GM18499 (cell line): ENCODE measurements around the gene SMIM14.
"Not testable (repeated sequence)": the region's sequence is repeated elsewhere in the genome, so short reads cannot be mapped to it uniquely, and the experiment has no call there.

Source experiments
- ATAC-seq: cut with Tn5 transposase; IDR thresholded peaks from one replicate; pipeline ENCODE4 v1.9.1; 2021; ENCODE audit warnings: moderate number of reproducible peaks; ENCODE audit not compliant: insufficient read depth, unreplicated experiment

Gene SMIM14

GRCh38 chr4:39638354-39639239, at the start of gene SMIM14:
Gene SMIM14 (minus strand): TSS chr4:39638865. CDS start chr4:39605145, 33,720 bp downstream.
- ATAC-seq = peak; percentile 35

DNA sequence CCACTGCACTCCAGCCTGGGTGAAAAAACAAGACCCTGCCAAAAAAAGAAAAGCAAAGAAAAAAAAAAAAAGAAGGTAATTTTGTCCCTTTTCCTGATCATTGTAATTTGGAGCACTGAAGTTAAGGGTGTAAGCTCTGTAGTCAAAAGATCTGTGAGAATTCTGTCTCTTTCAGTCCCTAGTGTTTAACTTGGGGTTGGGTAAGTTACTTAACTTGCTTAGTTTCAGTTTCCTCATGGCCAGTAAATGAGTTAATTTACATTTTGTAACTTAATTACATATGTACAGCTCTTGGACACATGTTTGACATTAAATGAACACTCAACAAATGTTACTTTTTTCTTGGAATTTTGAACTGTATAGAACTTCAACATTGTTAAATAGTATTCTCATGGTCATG, 48.3 kb upstream of the SMIM14 start:
- no peak for ATAC-seq

DNA sequence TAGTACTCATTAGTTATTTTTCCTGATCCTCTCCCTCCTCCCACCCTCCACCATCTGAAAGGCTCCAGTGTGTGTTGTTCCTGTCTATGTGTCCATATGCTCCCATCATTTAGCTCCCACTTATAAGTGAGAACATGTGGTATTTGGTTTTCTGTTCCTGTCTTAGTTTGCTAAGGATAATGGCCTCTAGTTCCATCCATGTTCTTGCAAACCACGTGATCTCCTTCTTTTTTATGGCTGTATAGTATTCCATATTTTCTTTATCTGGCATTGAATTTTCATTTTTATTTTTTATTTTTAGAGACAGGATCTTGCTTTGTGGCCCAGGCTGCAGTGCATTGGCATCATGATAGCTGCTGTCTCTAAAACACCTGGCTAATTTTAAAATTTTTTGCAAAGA, 47.3 kb upstream of the SMIM14 start:
- ATAC-seq = no peak

GRCh38 chr4:39682138-39682537, 43.5 kb upstream of the SMIM14 start:
- peak; percentile 78 for ATAC-seq

DNA sequence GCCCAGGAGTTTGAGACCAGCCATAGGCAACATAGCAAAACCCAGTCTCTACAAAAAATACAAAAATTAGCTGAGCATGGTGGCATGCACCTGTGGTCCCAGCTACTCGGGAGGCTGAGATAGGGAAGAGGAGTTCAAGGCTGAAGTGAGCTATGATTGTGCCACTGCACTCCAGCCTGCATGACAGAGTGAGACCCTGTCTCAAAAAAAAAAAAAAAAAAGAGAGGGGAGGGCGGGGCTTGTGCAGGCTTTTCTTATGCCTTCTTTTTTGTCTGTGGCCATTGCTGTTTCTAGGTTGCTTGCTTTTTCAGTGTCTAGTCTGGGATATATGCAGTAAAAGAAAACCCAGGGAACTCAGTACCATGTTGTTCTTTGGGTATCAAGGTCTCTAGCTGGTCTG, 42.3 kb upstream of the SMIM14 start:
- not testable (repeated sequence) for ATAC-seq

- not testable (repeated sequence) for ATAC-seq
Observed at GRCh38 chr4:39675681-39676080, 37.0 kb upstream of the SMIM14 start.

DNA sequence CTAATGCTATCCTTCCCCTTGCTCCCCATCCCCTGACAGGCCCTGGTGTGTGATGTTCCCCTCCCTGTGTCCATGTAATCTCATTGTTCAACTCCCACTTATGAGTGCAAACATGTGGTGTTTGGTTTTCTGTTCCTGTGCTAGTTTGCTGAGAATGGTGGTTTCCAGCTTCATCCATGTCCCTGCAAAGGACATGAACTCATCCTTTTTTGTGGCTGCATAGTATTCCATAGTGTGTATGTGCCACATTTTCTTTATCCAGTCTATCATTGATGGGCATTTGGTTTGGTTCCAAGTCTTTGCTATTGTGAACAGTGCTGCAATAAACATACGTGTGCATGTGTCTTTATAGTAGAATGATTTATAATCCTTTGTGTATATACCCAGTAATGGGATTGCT, 31.6 kb upstream of the SMIM14 start:
- ATAC-seq = not testable (repeated sequence)

DNA sequence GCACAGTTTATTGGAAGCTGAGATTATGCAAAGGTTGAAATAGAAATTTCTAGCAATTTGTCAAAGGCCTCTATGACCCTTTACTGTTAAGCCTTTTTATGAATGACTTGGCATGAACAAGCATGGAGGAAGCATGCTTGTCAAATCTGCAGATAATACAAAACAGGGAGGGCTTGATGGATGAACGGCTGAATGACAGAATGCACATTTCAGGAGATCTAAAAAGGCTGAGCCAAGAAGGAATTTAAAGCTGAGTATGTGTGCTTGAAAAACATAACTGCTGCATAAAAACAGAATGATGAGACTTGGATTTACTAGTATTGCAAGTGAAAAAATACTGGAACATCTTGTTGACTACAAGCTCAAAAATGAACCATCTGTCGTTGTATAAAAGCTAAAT, 30.2 kb upstream of the SMIM14 start:
- ATAC-seq = no peak

DNA sequence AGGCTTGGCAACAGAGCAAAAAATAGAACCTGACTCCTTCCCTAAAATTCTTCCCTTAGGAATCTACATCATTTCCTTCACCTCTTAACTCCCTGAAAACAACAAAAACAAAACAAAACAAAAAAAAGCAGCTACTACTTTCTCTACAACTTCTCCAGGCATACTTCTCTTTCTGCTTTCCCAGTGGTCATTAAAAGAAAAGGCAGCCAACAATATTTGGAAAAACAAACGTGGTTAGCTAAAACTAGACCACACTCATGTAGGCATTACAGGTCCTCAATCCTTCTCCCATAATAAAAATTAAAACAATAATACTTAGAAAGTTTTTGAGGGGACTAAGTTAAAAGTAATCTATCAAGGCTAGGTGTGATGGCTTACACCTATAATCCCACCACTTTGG, 29.0 kb upstream of the SMIM14 start:
- no peak for ATAC-seq

GRCh38 chr4:39664828-39665731, 26.4 kb upstream of the SMIM14 start:
- no peak for ATAC-seq

- no peak for ATAC-seq
Observed at GRCh38 chr4:39662683-39663082, 24.0 kb upstream of the SMIM14 start.

DNA sequence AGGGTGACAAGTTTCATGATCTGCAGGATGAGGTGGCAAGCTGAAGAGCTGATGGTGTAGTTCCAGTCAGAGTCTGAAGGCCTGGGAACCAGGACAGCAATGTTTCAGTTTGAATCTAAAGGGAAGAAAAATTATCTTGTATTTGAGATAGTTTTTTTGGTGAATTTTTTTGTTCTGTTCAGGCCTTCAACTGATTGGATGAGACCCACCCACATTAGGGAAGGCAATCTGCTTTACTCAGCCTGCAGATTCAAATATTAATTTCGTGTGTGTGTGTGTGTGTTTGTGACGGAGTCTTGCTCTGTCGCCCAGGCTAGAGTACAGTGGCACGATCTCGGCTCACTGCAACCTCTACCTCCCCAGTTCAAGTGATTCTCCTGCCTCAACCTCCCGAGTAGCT, 22.1 kb upstream of the SMIM14 start:
- no peak for ATAC-seq

- ATAC-seq = no peak
Observed at GRCh38 chr4:39660045-39660444, 21.4 kb upstream of the SMIM14 start.

DNA sequence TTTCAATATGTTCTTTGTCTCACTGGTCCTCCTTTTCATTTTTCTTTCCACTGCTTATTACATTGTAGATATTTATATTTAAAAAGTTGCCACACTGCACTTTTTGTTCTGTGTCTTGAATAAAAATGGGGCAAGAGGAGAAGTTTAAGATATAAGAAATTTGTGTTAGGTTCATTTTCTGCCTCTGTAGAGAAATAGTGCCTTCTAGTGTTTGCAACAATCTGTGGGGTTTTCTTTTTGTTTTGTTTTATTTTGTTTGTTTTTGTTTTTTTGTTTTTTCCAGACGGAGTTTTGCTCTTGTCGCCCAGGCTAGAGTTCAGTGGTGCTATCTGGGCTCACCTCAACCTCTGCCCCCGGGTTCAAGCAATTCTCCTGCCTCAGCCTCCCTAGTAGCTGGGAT, 20.1 kb upstream of the SMIM14 start:
- ATAC-seq = no peak

DNA sequence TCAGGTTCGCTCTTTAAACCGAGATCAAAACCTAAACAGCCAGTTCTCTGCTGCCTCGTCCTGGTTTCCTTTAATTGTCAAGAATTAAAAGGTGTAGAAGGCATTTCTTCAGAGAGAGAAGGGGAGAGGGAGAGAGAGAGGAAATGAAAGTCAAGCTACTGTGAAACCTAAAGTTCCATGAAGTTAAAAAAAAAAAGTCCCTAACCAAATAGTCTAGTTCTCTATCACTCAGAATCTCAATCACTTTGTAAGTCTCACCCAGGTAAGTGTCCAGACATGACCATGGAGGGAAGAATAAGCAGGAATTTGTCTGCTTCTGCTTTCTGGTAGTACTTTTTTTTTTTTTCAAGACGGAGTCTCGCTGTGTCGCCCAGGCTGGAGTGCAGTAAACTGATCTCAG, 18.8 kb upstream of the SMIM14 start:
- peak; percentile 86 for ATAC-seq

GRCh38 chr4:39656638-39657037, 18.0 kb upstream of the SMIM14 start:
- ATAC-seq = not testable (repeated sequence)

- no peak for ATAC-seq
Observed at GRCh38 chr4:39655876-39656275, 17.2 kb upstream of the SMIM14 start.

DNA sequence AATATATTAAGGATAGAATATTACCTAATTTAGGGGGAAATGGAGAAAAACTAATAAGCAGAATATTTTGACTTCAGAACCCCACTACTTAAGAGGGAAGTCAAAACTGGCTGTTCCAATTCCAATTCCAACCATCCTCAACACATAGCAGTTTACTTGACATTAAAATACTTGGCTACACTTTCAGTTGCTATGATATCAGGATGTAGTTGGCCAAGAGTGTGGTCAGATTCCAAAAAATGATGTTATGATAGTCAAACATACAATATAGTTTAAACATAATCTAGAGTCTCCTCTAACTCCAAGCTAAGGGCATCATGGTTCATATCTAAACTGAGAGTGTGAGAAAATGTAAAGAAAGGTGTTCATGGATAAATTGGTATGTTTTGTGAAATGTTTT, 16.5 kb upstream of the SMIM14 start:
- ATAC-seq = no peak

DNA sequence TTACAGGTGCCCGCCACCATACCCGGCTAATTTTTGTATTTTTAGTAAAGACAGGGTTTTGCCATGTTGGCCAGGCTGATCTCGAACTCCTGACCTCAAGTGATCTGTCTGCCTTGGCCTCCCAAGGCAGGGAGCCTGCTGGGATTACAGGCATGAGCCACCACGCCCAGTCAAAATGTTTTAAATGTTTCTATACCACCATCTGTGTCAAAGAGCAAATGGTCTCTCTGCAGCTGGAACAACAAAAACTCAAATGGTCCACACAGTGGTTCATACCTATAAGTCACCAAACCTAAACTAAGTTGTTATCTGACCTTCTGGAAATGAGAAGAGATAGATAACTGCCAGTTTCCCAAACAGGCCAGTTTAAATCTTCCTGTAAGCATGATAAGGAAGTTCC, 12.9 kb upstream of the SMIM14 start:
- not testable (repeated sequence) for ATAC-seq

GRCh38 chr4:39649639-39650265, 11.1 kb upstream of the SMIM14 start:
- no peak for ATAC-seq
